HepG2 (cell line): Measurements from ENCODE around the gene CTSA. TPM values are rescaled to one million over a fixed set of nuclear protein-coding genes. Genes with fewer than 3 reads are reported as not detected.
A peak's percentile ranks its signal among the peaks of the same experiment; 100 is the strongest.

Experiments
- ATAC-seq: fragments of 200-7000 bp; cut with Tn5 transposase; 3 replicates; pipeline ENCODE4 v1.9.1; 2020; ENCODE audit warnings: mild to moderate bottlenecking, moderate library complexity
- BruUV-seq: library from RNA; stranded (reverse); fragments of 400-500 nt; replicated peaks from 2 replicates; lab custom pipeline; 2021; lab: Mats Ljungman, UMichigan
- CTCF ChIA-PET: fragments of 300-600 bp; formaldehyde crosslinking; extraction: SDS; loops from one replicate; lab custom pipeline; 2021; ENCODE audit warnings: low total read pairs, inconsistent platforms, low intra/inter-chr PET ratio; lab: Yijun Ruan, JAX
- POLR2A ChIA-PET: fragments of 350-600 bp; sonication (Branson Sonifier 250); formaldehyde crosslinking; loops from one replicate; lab custom pipeline; 2020; ENCODE audit warnings: antibody characterized with exemption, inconsistent platforms; lab: Yijun Ruan, JAX
- DNase-seq: peaks from one replicate; pipeline ENCODE4 v3.0.0-alpha.2; 2015; ENCODE audit warnings: low spot score
- FAIRE-seq: peaks from 3 replicates; lab custom pipeline; 2011; peaks lifted over from hg19 to GRCh38; lab: Jason Lieb, UNC
- H2AFZ ChIP-seq: one replicate; pipeline ENCODE4 v1.6.1; 2011; ENCODE audit warnings: low read length, inconsistent platforms
- H3K27ac ChIP-seq: fragments of 300-600 bp; 3 replicates; pipeline ENCODE4 v1.8.0; 2011; ENCODE audit warnings: mixed run types, mild to moderate bottlenecking, mixed read lengths, low read length, inconsistent platforms; ENCODE audit not compliant: insufficient read depth; ENCODE audit errors: extremely low read length
- H3K27me3 ChIP-seq, 2 experiments: fragments of 200-600 bp in 1 of 2; 2 replicates in 1 of 2; 3 replicates in 1 of 2; pipeline versions ENCODE4 v1.6.0 to v1.8.0; 2011; ENCODE audit warnings: low read length in 2 of 2, mild to moderate bottlenecking in 2 of 2, moderate library complexity in 2 of 2, inconsistent platforms in 1 of 2; ENCODE audit not compliant: insufficient read depth in 2 of 2, control insufficient read depth in 1 of 2
- H3K36me3 ChIP-seq, 2 experiments: fragments of 200-600 bp in 1 of 2; replicated peaks in 1 of 2; 2 replicates in 1 of 2; 3 replicates in 1 of 2; pipeline versions ENCODE4 v1.5.1 to v1.8.0; 2011; ENCODE audit warnings: low read length in 2 of 2, inconsistent platforms in 1 of 2; ENCODE audit not compliant: insufficient read depth in 2 of 2, control insufficient read depth in 1 of 2
- H3K4me1 ChIP-seq: 2 replicates; pipeline ENCODE4 v1.5.1; 2012; ENCODE audit warnings: low read length, inconsistent platforms; ENCODE audit not compliant: insufficient read depth
- H3K4me2 ChIP-seq: 2 replicates; pipeline ENCODE4 v1.6.0; 2011; ENCODE audit warnings: low read depth, low read length, inconsistent platforms
- H3K4me3 ChIP-seq, 3 experiments: fragments of 200-600 bp in 1 of 3; sonication (generic), shearing (Covaris generic) in 1 of 3; replicated peaks in 1 of 3; 2 replicates each; pipeline ENCODE4 v1.5.1; 2011 to 2016; ENCODE audit warnings: low read length in 3 of 3, inconsistent platforms in 2 of 3, low read depth in 2 of 3, mild to moderate bottlenecking in 2 of 3, control low read depth in 1 of 3, mixed read lengths in 1 of 3; ENCODE audit not compliant: insufficient read depth in 1 of 3
- H3K79me2 ChIP-seq: one replicate; pipeline ENCODE4 v1.6.1; 2011; ENCODE audit warnings: low read length, inconsistent platforms; ENCODE audit not compliant: insufficient read depth
- H3K9ac ChIP-seq: 2 replicates; pipeline ENCODE4 v1.6.0; 2011; ENCODE audit warnings: mild to moderate bottlenecking, low read depth, low read length, inconsistent platforms; ENCODE audit not compliant: insufficient read depth
- H3K9me3 ChIP-seq: 2 replicates; pipeline ENCODE4 v1.5.1; 2012; ENCODE audit warnings: mild to moderate bottlenecking, low read length
- H4K20me1 ChIP-seq: 2 replicates; pipeline ENCODE4 v1.6.0; 2011; ENCODE audit warnings: inconsistent platforms, mild to moderate bottlenecking, low read length, moderate library complexity; ENCODE audit not compliant: insufficient read depth
- ARID2 ChIP-seq: sonication (generic); formaldehyde crosslinking; IDR thresholded peaks from 2 replicates; pipeline ENCODE4 v1.8.1; 2022; ENCODE audit warnings: mild to moderate bottlenecking, missing genetic modification reagents, borderline replicate concordance
- BRD4 ChIP-seq: sonication (generic); formaldehyde crosslinking; IDR thresholded peaks from 2 replicates; pipeline ENCODE4 v1.4.0; 2020; ENCODE audit warnings: missing genetic modification reagents
- ELF4 ChIP-seq: sonication (generic); formaldehyde crosslinking; IDR thresholded peaks from 2 replicates; pipeline ENCODE4 v1.5.0; 2020; ENCODE audit warnings: missing genetic modification reagents, mild to moderate bottlenecking, moderate library complexity, borderline replicate concordance
- FOSL2 ChIP-seq: sonication (generic); formaldehyde crosslinking; IDR thresholded peaks from 2 replicates; pipeline ENCODE4 v1.4.0; 2020; ENCODE audit warnings: missing genetic modification reagents
- HNF1A ChIP-seq, 2 experiments: sonication (generic) in 1 of 2; formaldehyde crosslinking in 1 of 2; IDR thresholded peaks; 2 replicates each; pipeline versions ENCODE4 v1.4.0 to v1.6.1; 2016 to 2020; ENCODE audit warnings: borderline replicate concordance in 1 of 2, low read depth in 1 of 2, mild to moderate bottlenecking in 1 of 2, missing genetic modification reagents in 1 of 2
- NR3C1 ChIP-seq: sonication (generic); formaldehyde crosslinking; IDR thresholded peaks from 2 replicates; pipeline ENCODE4 v1.4.0; 2020; ENCODE audit warnings: missing genetic modification reagents
- REPIN1 ChIP-seq: sonication (generic); formaldehyde crosslinking; IDR thresholded peaks from 2 replicates; pipeline ENCODE4 v1.8.0; 2022; ENCODE audit warnings: missing genetic modification reagents, low read depth, mild to moderate bottlenecking, borderline replicate concordance
- SNAPC5 ChIP-seq: sonication (generic); formaldehyde crosslinking; IDR thresholded peaks from 2 replicates; pipeline ENCODE4 v1.8.1; 2023; ENCODE audit warnings: mild to moderate bottlenecking, missing genetic modification reagents, borderline replicate concordance
- XBP1 ChIP-seq: sonication (generic); formaldehyde crosslinking; IDR thresholded peaks from 2 replicates; pipeline ENCODE4 v1.5.0; 2020; ENCODE audit warnings: missing genetic modification reagents
- ZMYM3 ChIP-seq: sonication (generic); formaldehyde crosslinking; IDR thresholded peaks from 2 replicates; pipeline ENCODE4 v1.5.1; 2020; ENCODE audit warnings: mild to moderate bottlenecking, missing genetic modification reagents
- ZNF251 ChIP-seq: sonication (generic); formaldehyde crosslinking; IDR thresholded peaks from 2 replicates; pipeline ENCODE4 v1.9.0; 2021; ENCODE audit warnings: mild to moderate bottlenecking, missing genetic modification reagents
- ZNF709 ChIP-seq: sonication (generic); formaldehyde crosslinking; IDR thresholded peaks from 2 replicates; pipeline ENCODE4 v1.5.0; 2020; ENCODE audit warnings: mild to moderate bottlenecking, missing genetic modification reagents
- ZSCAN21 ChIP-seq: sonication (generic); formaldehyde crosslinking; IDR thresholded peaks from 2 replicates; pipeline ENCODE4 v1.8.0; 2022; ENCODE audit warnings: mild to moderate bottlenecking, missing genetic modification reagents, moderate library complexity, borderline replicate concordance
- WGBS: methylation state at CpG from one replicate; pipeline ENCODE4 v1.1.6; 2017; ENCODE audit warnings: low lambda C conversion rate; 5-methylcytosine and 5-hydroxymethylcytosine counted together
- in situ Hi-C: cut with HindIII; loops from 2 replicates; pipeline ENCODE4 v1.10.0; 2017; ENCODE audit warnings: low pct_unique_long_range_greater_than_20kb; ENCODE audit not compliant: extremely low pct_ligation_motif_present
- intact Hi-C: fragments of 100-400 bp; cut with micrococcal nuclease; formaldehyde crosslinking; loops from one replicate; pipeline ENCODE4 v1.10.0; 2022; ENCODE audit not compliant: unreplicated experiment
- polyA plus RNA-seq, 8 experiments: library from polyadenylated mRNA; depleted of rRNA in 3 of 8; stranded (reverse) in 7 of 8; unstranded in 1 of 8; fragments of >200 nt; fragmentation: Illumina TruSeq in 4 of 8; extraction: Trizol in 4 of 8; gene quantifications; 2 replicates each; pipeline versions ENCODE4 v1.2.1 to v1.2.3, GENCODE V29; 2011 to 2016; ENCODE audit warnings: low read depth in 4 of 8, missing spikeins in 1 of 8, mixed read lengths in 1 of 8; ENCODE audit not compliant: insufficient read depth in 1 of 8
- total RNA-seq, 5 experiments: library from RNA; depleted of rRNA; stranded (reverse); fragments of >200 nt; fragmentation: Illumina TruSeq; extraction: Trizol; gene quantifications; 2 replicates each; pipeline ENCODE4 v1.2.3, GENCODE V29; 2016; ENCODE audit warnings: low read depth in 1 of 5
- TF ChIP-seq, protein P1 (sequence below): sonication (generic); formaldehyde crosslinking; IDR thresholded peaks from 2 replicates; pipeline ENCODE4 v1.5.1; 2020; ENCODE audit warnings: missing genetic modification reagents, mild to moderate bottlenecking, borderline replicate concordance
- TF ChIP-seq, protein P2 (sequence below): sonication (generic); formaldehyde crosslinking; IDR thresholded peaks from 2 replicates; pipeline ENCODE4 v1.8.0; 2023; ENCODE audit warnings: mild to moderate bottlenecking, missing genetic modification reagents

The CTSA gene
- total and polyA plus RNA-seq, 2 of the 13 experiments (the other 11 are each of a cell fraction or from before 2014, with no cell fraction given): 202 to 231 TPM

DNA sequence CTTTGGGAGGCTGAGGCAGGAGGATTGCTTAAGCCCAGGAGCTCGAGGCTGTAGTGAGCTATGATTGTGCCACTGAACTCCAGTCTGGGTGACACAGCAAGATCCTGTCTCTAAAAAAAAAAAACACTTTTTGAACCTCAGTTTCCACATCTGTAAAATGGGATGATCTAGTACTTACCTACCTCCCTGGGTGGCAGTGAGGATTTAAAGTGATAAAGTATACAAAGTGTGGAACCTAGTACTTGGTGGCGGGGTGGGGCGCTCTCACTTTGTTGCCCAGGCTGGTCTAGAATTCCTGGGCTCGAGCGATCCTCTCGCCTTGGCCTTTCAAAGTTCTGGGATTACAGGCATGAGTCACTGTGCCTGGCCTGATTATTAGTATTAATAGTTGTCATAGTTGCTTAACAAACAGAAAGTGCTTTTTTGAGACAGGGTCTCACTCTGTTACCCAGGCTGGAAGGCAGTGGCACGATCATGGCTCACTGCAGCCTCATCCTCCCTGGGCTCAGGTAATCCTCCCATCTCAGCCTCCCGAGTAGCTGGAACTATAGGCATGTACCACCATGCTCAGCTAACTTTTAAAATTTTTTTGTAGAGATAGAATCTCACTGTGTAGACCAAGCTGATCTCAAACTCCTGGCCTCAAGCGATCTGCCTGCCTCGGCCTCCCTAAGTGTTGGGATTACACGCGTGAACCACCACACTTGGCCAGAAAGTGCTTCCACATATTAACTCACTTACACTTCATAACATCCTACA lies 27.8 kb downstream of the CTSA start:
- POLR2A ChIA-PET: interaction anchor here (1.2 to 5.0 kb wide), 15 partner anchors 8 to 85 kb away, joined by 3 to 78 read pairs (median 9); partner anchors contain the start of genes ACOT8, CTSA, NEURL2 and PCIF1
- Histone ChIP-seq H3K27ac (no peak overlapping the region), H3K9me3 (no peaks in the 10 kb centered on the region), H4K20me1 (no peaks in the 10 kb centered on the region), H3K36me3 (no peaks in the 10 kb centered on the region), H2AFZ (no peak overlapping the region), H3K79me2 (no peaks in the 10 kb centered on the region), H3K4me3 (peak overlapping the region in 1 of 3 experiments; percentile 44; a peak in 2 of 6 replicates), H3K4me2 (peak overlapping the region; percentile 48), H3K9ac (peak overlapping the region; percentile 11; the same call in 1 of the 2 replicates), H3K4me1 (peaks cover 74% of the 10 kb centered on the region), H3K27me3 (peaks cover 0 to 8% of the 10 kb centered on the region in 2 experiments; a peak in 2 of 5 replicates)
- 42% methylated on average over 12 of the region's 12 CpGs for WGBS
- CTCF ChIA-PET: no interaction called here
- ATAC-seq (no peak), FAIRE-seq (no peak), DNase-seq (no peak)
- no TSS peak for BruUV-seq
- intact Hi-C loops (no loop called here), in situ Hi-C loops (no loop called here)
- TF ChIP-seq ZMYM3 (CRISPR knock-in tag): peak; percentile 96
- TF ChIP-seq, protein P1, sequence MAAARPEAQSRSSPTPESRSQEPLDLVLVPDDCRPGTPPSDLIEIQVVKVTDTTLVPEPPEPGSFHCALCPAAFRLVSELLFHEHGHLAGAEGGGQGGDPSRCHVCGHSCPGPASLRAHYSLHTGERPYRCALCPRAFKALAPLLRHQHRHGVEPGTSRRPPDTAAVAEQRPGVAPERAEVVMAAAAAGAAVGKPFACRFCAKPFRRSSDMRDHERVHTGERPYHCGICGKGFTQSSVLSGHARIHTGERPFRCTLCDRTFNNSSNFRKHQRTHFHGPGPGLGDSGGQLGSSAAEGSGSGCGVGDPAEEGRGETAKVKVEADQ (CRISPR knock-in tag): peak; percentile 95; the same call in 1 of the 2 replicates
- no peak for TF ChIP-seq XBP1 (CRISPR knock-in tag)
- no peak for TF ChIP-seq SNAPC5
- TF ChIP-seq FOSL2: peak; percentile 54
- TF ChIP-seq ARID2 (CRISPR knock-in tag): 0 out of 2 replicates have a peak, but pooled peaks have one; percentile 32
- TF ChIP-seq, protein P2, sequence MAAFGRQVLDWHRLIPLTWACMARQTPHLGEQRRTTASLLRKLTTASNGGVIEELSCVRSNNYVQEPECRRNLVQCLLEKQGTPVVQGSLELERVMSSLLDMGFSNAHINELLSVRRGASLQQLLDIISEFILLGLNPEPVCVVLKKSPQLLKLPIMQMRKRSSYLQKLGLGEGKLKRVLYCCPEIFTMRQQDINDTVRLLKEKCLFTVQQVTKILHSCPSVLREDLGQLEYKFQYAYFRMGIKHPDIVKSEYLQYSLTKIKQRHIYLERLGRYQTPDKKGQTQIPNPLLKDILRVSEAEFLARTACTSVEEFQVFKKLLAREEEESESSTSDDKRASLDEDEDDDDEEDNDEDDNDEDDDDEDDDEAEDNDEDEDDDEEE (CRISPR knock-in tag): no peak
- peak; percentile 63; the same call in 1 of the 2 replicates for TF ChIP-seq ELF4 (CRISPR knock-in tag)
- TF ChIP-seq ZSCAN21 (CRISPR knock-in tag): no peak
- TF ChIP-seq REPIN1 (CRISPR knock-in tag): no peak
- TF ChIP-seq ZNF251: no peak
- TF ChIP-seq HNF1A (IDR thresholded peaks at IDR 0.05; ENCODE audit: low read depth): 0 out of 2 replicates have a peak, but pooled peaks have one; percentile 8
- TF ChIP-seq HNF1A (CRISPR knock-in tag; IDR thresholded peaks at IDR 0.05; ENCODE audit: borderline replicate concordance): no peak
- no peak for TF ChIP-seq NR3C1
- no peak for TF ChIP-seq ZNF709 (CRISPR knock-in tag)
- no peak for TF ChIP-seq BRD4
